CD4-positive, alpha-beta T cell treated with Interleukin-17A for 1 hour (primary cell): Measurements from ENCODE around the gene STXBP1.
"Not testable (repeated sequence)": the region's sequence is repeated elsewhere in the genome, so short reads cannot be mapped to it uniquely, and the experiment has no call there.

Source experiments
- DNase-seq: peaks from one replicate; pipeline ENCODE4 v3.0.0-alpha.2; 2020

The STXBP1 gene

DNA sequence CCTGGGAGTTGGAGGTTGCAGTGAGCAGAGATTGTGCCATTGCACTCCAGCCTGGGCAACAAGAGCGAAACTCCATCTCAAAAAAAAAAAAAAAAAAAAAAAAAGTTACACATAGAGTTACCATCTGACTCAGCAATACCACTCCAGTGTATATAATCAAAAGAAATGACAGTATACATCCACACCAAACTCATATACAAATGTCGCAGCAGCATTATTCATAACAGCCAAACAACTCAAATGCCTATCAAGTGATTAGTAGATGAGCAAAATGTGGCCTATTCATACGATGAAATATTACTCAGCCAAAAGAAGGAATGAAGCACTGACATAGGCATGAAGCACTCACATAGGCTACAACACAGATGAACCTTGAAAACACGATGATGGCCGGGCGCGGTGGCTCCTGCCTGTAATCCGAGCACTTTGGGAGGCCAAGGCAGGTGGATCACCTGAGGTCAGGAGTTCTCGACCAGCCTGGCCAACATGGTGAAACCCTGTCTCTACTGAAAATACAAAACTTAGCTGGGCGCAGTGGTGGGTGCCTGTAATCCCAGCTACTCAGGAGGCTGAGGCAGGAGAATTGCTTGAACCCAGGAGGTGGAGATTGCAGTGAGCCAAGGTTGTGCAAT, 9.4 kb downstream of the STXBP1 start:
- not testable (repeated sequence) for DNase-seq

DNA sequence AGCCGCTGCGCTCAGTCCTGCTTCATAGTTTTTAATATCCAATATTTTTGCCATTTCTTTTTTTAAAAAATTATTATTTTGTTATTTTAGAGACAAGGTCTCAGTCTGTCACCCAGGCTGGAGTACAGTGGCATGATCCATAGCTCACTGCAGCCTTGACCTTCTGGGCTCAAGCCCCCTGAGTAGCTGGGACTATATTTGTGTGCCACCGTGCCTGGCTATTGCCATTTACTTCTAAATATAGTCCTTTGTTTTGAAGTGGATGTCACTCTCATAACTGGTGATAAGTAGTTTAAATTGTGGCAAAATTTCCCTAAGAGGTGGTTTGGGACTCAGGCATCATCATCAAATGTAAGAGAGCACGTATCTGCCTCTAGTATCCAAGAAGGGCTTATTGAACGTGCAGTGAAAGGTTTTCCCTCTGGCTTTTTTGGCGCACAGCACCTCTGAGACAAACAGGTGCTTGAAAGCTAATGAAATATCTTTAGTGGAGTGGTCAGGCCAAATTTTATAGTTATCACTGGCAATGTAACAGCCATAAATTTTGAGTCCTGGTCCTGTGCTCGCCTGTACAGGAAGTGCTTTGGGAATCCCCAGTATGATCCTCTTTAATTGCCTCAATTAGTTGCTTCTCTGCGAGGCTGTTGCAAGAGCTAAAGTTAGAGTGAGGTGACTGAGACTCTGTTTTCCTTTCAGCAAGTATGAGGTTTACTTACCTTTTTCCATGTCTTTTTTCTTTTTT, 14.8 kb downstream of the STXBP1 start:
- no peak for DNase-seq

DNA sequence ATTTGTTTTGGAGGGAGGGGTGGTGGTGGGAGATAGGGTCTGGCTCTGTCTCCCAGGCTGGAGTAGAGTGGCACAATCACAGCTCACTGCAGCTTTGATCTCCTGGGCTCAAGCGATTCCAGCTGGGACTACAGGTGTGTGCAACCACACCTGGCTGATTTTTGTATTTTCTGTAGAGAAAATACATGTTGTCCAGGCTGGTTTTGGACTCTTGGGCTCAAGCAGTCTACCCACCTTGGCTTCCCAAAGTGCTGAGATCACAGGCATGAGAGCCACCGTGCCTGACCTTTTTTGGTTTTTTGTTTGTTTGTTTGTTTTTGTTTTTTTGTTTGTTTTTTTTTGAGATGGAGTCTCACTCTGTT, 15.4 kb downstream of the STXBP1 start:
- no peak for DNase-seq

DNA sequence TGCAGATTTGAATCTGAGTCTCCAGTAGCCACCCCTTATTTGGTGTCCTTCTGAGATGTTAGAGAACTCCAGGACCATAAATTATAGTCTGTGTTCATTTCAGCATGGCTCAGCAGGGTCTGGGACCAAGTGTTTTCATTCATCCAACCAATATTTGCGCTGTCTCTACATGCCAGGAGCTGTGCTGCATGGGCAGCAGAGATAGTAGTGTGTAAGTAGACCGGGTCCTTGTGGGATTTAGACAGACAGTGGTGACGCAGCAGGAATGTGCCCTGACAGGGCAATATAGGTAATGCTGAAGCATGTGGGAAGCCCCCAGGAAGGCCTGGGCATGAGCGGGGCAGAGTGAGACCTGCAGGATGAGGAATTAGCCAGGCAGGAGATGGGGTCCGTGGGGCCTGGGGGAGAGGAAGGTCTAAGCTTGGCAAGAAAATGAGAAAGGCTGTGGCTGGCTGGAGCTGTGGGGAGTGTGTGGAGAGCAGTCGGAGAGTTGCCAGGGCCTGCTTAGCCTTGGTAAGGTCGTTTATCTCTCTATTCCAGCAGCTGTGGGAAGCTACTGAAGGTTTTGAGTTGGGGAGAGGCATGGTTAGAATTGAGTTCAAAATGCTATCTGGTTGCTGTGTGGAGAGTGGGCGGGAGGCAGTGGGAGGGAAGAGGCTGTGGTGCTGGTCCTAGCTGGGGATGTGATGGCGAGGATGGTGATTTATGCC, 16.8 kb downstream of the STXBP1 start:
- no peak for DNase-seq

DNA sequence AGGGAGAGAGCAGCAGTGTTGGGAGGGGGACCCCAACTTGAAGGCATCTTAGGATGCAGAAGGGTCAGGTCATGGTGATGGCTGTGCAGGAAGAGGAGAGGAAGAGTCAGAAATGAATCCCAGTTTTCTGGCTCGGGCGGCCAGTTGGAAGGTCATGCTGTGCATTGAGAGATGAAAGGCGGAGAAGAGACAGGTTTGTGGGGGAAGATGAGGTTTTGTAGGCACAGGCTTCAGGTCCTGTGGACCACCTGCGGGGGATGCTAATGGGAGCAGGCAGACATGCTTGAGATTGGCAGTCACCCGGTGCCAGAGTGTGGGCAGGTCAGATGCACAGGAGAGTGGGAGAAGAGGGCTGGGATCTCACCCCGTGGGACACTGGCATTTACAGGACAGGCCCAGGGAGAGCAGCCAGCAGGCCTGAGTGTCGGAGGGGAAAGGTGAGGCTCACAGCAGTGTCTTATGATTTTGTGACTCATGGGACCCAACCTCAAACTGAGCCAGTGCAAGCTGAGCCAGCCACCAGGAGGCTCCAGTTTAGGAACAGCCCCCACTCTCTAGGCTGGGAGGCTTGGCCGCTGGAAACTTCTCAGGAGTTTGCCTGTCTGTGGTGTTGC, 17.5 kb downstream of the STXBP1 start:
- DNase-seq = no peak

DNA sequence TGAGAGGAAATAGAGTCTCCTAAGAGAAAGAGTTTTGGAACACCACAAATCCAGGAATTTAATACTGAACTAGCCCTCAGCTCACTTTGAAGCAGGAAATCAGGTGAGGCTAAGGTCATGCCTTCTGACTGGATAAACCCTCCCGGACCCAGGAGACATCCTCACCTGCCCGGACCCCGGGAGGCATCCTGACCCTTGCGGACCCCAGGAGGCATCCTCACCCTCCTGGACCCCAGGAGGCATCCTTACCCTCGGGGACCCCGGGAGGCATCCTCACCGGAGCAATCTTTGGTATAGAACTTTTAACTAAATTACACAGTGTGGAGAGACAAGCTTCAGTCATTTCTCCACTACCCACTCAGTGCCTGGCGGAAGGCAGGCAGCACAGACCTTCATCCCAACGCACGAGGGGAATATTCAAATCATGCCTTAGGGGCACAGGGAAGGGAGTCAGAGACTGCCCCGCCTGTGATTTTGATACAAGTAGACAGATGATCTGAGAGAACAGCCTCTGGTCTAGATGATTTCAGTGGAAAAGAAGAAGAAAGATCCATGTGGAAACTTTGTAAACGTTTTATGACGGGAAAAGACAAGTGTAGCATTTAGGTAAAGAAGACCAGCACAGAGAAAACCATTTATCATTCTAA, 21.3 kb downstream of the STXBP1 start:
- no peak for DNase-seq

DNA sequence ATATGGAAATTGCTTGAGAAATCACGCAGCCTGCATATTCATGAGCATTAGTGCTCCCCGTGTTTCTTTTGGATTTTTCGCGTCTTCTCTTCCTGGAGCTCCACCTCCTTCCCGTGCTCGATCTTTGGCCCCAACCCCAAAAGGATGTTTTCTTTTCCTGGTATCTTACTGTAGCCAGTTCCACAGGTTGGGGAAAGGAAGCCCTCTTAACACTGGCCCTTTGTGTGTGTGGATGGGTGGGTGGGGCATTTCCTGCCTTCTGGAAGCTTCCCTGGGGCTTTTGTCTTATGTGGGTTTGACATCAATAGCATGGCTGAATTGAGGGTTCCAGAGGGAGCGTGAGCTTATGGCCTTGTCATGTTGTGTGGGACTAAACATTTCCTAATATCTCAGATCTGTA, 21.9 kb downstream of the STXBP1 start:
- DNase-seq = no peak

DNA sequence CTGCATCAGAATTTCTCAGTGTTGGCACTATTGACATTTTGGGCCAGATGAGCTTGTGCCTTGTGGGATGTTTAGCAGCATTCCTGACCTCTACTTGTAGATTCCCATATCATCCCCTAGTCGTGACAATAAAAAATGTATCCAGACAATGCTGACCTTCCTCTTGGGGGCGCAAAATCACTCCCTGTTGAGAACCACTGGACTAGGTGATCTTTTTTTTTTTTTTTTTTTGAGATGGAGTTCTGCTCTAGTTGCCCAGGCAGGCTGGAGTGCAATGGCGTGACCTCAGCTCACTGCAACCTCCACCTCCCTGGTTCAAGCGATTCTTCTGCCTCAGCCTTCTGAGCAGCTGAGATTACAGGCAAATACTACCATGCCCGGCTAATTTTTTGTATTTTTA, 22.6 kb downstream of the STXBP1 start:
- no peak for DNase-seq

DNA sequence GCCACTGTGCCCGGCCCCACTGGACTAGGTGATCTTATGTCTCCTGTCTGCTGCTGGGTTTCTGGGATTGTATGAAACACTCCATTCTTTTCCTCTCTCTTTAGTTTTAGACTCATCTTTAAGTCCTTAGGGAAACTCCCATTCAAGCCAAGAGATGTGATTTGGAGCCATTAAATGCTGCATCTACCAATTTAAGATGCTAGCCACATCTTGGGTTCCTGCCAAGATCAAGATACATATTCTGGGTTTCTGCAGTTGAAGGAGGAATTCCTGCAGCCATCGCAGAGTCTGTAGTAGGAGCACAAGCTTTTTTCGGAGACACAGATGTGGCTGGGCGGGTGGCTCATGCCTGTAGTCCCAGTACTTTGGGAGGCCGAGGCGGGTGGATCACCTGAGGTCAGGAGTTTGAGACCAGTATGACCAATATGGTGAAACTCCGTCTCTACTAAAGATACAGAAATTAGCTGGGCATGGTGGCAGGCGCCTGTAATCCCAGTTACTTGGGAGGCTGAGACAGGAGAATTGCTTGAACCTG, 23.2 kb downstream of the STXBP1 start:
- no peak for DNase-seq

DNA sequence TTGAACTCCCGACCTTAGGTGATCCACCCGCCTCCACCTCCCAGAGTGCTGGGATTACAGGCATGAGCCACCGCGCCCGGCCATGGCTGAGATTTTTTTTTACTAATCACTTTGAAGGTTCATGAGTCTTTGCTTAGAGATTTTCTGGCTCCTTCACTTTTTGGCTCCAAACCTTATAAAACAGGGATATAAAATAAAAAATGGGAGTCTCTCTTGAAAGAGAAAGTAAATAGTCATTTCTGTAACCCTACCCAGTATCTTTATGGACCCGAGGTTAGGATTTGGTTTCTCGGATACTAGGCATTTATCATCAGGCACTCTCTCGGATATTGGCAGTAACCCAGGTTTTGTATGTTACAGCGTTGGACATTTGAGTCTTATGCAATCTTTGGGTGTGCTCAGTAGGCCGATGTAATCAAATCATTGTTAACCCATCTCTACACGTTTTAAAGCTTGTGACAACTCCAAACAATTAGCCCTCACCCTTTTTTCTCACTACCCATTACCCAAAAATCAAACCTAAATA, 25.3 kb downstream of the STXBP1 start:
- no peak for DNase-seq

DNA sequence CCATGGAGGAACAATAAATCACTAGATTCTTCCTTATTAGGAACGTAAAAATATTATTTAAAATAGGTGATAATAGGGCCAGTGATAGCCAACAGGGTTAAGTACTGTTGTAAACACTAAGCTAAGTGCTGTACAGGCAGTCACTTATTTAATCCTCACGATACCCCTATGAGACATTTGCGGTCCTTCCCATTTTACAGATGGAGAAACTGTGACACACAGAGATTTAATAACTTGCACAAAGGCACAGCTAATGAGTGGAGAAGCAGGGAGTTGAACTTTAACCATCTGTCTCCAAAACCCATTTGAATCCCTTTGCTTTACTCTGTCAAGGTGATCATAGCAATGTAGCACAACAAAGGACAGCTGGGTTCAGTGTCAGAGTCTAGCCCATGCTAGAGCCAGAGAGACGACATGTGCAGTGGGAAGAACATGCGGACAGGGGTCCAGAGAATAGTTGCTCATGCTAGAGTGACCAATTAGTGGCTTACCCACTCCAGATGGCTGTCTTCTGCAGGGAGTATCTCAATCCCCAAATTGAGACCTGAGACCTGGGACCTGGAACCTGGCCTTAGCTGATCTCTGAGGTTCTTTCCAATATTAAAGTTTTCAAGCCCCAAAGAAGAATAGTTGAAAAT, 28.9 kb downstream of the STXBP1 start:
- DNase-seq = no peak

DNA sequence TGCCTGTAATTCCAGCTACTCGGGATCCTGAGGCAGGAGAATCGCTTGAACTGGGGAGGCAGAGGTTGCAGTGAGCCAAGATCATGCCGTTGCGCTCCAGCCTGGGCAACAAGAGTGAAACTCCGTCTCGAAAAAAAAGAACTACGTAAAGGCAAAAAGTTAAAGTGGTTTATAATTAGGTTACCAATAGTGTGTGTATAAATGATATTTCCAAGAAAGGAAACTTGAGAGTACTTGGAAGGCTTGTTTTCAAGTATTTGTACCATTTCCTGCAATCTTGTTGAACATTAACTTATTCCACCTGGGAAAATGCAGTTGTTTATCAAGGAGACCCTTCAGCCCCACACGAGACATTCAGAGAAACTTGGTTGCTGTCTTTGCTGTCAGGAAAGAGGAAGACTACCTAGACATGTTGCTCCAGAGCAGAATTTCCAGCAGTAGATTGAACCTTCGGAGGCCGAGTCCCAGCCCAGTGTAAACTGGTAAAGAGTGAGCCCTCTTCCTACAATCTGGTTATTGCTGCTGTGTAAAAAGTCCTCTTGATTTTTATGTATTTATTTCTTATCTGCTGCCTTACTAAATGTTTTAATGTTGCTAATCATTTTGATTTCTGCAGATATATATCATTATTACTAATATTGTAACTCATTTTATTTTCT, 30.1 kb downstream of the STXBP1 start:
- DNase-seq = no peak

DNA sequence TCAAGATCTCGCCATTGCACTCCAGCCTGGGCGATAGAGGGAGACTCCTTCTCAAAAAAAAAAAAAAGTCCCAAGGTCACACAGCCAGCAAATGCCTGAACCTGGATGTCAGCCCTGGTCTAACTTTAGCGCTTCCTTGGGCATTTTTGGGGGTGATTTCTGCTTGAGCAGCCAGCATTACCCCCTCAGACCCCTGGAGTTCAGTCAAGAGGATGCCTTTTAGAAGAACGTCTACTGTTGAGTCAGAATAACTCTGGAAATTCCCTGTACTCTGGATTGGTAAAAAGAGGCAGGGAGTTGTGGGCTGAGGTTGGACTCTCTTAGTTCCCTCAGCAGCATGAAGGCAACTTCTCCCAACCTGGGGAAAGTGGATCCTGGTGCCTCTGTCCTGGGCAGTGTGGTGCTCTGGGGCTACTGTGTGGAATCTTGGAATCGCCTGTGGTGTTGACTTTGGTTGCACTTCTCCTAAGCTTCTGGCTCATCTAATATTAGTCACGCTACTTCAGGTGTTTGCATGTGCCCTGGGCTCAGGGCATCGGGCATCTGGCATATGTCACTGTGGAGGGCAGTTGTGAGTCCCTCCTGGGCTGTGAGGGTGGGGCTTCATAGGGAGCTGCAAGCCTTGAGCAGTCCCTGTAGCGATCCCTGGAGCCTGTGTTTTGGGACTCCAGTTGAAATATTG, 32.2 kb downstream of the STXBP1 start:
- no peak for DNase-seq

DNA sequence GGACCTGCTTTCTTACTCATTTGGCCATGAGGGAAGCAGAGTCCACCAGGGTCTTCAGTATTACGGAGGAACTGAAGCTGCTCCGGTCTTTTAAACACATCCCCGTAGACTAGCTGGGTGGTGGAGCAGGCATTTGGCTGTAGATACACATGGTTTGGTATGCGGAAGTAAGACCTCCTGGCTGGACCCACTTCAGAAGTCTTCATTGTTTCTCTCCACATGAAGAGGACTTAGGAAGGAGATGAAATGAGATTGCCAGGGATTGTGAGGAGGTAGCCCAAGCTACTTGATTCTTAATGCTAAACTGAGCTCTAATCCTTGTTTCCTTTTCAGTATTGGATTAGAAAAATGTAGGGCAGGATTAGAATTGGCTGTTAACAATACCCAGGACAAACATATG, 32.9 kb downstream of the STXBP1 start:
- no peak for DNase-seq

DNA sequence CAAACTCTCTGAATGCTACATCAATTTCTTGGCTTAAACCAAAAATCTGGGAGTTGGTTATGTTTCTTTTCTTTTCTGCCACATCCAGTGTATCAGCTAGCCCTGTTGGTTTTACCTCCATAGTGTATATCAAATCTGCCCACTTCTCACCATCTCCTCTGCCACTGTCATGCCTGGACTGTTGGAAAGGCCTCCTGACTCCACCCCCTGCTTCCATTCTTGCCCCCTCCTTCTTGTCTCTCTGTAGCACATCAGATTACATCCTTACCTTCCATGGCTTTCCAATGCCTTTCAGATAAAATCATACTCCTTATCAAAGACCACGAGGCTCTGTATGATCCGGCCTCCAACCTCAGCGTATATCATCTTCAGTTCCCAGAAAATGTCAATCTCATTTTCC, 35.4 kb downstream of the STXBP1 start:
- no peak for DNase-seq

DNA sequence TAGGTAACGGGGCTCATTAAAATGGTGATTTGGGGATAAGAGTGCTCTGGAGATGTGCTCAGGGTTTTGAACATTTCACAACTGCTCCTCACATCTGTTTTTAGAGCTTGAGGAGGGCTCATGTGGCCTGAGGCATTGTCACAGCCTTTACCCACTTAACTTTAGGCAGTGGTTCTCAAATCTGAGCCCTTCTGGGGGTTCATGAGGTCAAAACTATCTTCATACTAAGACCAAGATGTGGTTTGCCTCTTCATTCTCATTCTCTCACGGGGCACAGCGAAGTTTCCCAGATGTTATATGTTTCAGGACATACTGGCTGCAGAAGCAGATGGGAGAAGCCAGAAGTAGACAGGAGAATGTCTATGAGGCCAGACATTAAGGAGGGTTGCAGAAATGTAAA, 38.4 kb downstream of the STXBP1 start:
- DNase-seq = no peak

DNA sequence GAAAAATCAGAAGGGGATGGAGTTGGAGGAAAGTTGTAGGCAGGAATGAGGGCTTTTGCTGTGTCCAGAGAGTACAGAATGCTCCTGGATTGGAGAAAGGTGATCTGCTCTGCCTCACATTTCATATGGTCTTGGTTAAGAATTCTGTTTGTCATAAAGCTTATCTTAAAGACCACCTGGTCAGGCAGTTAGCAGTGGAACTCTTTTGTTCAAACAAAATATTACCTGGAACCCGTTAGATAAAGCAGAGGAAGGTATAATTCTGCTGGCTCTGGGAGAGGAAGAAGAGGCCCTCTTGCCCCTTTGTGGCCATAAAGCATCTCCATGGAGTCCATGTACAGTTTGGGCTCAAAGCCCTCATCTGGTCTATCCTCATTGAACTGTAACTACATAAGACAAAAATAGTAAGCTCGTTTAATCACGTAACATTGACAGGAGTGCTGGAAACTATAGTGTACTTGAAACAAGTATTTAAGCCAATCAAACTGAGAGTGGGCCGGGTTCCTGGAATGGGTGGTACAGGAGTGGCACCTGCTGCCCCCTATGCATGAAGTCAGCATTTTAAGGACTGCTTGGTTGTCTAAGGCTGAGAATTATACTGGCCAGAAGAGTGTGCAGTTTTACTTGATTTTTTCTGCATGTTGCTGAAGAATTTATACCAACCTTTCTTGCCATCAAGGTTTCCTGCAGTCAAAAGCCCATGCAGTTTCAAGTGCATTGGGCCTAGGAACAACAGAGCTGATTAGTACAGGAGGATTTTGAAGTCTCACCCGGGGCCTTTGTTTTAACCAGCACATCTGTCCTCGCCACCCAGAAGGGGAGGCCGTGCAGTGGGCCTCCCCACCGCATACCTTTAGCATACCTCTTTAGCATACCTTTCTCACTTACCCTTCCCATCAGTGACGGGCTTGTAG, 39.9 kb downstream of the STXBP1 start:
- no peak for DNase-seq

DNA sequence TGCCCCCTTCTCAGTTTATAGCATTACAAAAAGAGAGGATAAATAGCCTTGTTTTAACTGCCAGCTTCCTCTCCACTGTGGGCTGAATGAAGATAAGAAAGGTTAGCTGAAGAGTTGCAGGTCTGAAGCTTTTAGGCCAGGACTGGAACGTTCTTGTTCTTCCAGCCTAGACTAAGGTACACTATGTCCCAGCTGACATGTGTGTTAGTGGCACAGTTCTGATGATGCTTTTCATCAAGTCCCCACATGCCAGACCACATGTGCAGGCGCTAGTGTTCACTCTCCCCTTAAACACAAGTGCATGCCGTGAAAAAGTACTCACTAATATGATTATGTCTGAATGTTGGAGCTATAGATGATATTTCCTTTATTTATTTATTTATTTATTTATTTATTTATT, 40.7 kb downstream of the STXBP1 start:
- no peak for DNase-seq

DNA sequence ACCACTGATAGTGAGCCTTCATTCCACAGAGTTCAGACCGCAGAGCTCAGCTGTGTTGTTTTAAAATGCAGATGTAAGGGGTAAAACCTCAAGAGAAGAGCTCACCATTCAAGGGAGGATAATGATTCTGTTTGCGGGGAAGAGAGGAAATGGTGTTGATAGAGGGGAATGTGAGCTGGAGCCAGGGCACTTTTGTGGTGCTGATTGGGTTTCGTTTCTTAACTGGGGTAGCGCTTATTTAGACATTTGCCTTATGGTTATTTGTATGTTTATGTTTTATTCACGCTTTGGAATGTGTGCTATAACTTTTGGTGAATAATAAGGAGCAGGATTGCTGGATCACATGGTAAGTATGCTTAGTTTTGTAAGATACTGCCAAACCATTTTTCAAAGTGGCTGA, 42.5 kb downstream of the STXBP1 start:
- no peak for DNase-seq

DNA sequence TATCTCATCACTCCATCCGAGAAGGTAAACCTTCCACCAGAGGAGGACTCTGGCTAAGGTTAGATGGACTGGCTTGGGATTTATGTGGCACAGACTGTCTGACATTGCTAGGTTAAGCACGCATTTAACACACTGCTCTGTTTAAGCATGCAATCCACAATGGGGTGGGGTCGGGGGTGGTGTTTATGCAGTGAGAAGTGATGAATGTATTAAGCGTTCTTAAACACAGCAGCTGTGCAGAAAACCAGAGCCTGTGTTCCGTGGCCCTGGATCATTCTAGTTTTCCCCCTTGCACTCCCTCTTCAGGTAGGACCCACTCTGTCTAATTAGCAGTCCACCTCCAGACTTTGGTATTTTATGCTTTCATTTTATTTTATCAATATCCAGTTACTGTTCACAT, 46.4 kb downstream of the STXBP1 start:
- DNase-seq = no peak
